Vagina (tissue), 2 donors: ENCODE measurements around the gene ESRRA.

Experiments
- POLR2A ChIP-seq, 2 donors: fragments of 450-650 bp; IDR thresholded peaks; one replicate each; pipeline ENCODE4 v1.6.1; 2017; ENCODE audit warnings: antibody characterized with exemption in 2 of 2, mild to moderate bottlenecking in 2 of 2, moderate library complexity in 2 of 2
- POLR2AphosphoS5 ChIP-seq, 2 donors: sonication (generic); formaldehyde crosslinking; IDR thresholded peaks; one replicate each; pipeline ENCODE4 v1.9.0; 2017; ENCODE audit warnings: antibody characterized with exemption in 2 of 2, mild to moderate bottlenecking in 2 of 2, low read depth in 1 of 2; ENCODE audit not compliant: insufficient read depth in 1 of 2
- TF ChIP-seq, protein P1 (sequence below), 3 experiments: fragments of 450-650 bp in 2 of 3; fragments of 200-600 bp in 1 of 3; sonication (generic) in 1 of 3; IDR thresholded peaks; one replicate each; pipeline ENCODE4 v1.5.1; 2017 to 2019; ENCODE audit warnings: antibody characterized with exemption in 3 of 3, mild to moderate bottlenecking in 2 of 3, moderate library complexity in 2 of 3

DNA sequence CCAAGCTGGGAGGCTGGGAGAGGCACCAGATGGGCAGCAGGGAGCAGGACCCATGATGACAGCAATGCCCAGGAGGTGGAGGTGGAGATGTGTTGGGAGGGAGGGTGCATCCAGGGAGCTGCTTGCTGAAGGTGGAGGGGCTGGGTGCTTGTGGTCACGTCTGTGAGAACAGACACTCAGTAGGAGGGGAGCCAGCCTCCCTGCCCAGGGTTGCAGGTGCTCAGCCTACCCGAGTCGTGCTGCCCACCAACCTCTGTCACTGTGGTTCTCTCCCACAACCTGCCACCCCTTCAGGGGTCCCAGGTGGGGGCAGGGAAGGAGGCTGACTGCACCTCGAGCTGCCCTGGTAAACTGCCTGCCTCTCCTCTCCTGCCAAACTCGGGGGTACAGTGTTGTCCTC is 18.0 kb downstream of the ESRRA start:
- TF ChIP-seq, protein P1, sequence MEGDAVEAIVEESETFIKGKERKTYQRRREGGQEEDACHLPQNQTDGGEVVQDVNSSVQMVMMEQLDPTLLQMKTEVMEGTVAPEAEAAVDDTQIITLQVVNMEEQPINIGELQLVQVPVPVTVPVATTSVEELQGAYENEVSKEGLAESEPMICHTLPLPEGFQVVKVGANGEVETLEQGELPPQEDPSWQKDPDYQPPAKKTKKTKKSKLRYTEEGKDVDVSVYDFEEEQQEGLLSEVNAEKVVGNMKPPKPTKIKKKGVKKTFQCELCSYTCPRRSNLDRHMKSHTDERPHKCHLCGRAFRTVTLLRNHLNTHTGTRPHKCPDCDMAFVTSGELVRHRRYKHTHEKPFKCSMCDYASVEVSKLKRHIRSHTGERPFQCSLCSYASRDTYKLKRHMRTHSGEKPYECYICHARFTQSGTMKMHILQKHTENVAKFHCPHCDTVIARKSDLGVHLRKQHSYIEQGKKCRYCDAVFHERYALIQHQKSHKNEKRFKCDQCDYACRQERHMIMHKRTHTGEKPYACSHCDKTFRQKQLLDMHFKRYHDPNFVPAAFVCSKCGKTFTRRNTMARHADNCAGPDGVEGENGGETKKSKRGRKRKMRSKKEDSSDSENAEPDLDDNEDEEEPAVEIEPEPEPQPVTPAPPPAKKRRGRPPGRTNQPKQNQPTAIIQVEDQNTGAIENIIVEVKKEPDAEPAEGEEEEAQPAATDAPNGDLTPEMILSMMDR (IDR thresholded peaks at IDR 0.05) = no peak
- TF ChIP-seq POLR2A (IDR thresholded peaks at IDR 0.05) (no peak), POLR2AphosphoS5 (IDR thresholded peaks at IDR 0.05; ENCODE audit: insufficient read depth in 1 of 2, low read depth in 1 of 2) (no peak)
